AG08395 (cell line): Measurements from ENCODE around the gene COG2.
"Not testable (repeated sequence)": the region's sequence is repeated elsewhere in the genome, so short reads cannot be mapped to it uniquely, and the experiment has no call there.

ENCODE experiments used
- DNase-seq: peaks from one replicate; pipeline ENCODE4 v3.0.0; 2012; ENCODE audit warnings: mixed read lengths, low spot score

COG2 gene

DNA sequence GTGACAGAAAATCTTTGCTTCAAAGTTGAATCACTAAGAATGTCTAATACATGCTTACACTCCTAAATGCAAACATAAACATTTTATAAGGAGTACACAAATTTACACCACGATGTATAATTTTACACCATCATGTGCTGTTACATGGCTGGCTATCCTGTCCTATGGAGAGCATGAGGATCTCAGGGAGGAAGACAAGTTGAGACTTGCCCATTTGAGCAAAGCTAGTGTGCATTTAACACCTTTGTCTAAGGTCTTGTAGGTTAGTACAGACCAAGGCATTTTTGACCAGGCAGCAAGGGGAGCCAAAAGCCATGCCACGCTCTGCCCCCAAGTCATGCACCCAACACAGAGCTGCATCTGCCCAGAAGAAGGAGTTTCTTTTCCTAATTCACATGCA, 14.5 kb upstream of the COG2 start:
- DNase-seq: no peak

DNA sequence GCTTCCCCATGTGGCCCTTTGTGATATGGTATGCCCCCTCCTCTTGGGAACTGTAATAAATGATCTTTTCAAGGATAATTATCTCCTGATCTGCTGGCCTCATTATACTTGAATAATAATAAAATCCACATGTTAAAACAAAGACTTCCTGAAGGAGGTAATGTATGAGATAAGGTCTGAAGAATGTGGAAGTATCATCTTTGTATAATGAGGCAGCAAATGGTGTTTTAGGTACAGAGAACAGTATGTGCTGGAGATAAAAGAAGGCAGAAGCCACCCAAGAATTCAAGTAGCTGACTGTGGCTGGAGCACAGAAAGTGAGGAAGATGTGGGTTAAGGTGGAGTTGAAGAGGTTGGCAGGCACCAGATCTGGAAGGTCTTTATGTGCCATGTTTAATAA, 12.8 kb upstream of the COG2 start:
- DNase-seq: no peak

DNA sequence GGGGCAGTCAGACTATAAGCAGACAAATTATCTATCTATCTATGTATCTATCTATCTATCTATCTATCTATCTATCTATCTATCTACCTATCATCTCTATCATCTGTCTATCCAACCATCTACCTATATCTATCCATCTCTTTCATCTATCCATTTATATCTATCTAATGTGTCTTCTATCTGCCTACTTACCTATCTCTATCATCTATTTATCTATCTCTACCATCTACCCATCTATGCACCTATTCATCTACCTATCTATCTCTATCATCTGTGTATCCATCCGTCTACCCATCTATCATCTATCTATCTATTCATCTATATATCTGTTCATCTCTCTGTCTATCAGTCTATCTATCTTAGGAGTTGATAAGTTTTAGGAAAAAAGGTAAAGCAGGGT, 10.8 kb upstream of the COG2 start:
- no peak for DNase-seq

DNA sequence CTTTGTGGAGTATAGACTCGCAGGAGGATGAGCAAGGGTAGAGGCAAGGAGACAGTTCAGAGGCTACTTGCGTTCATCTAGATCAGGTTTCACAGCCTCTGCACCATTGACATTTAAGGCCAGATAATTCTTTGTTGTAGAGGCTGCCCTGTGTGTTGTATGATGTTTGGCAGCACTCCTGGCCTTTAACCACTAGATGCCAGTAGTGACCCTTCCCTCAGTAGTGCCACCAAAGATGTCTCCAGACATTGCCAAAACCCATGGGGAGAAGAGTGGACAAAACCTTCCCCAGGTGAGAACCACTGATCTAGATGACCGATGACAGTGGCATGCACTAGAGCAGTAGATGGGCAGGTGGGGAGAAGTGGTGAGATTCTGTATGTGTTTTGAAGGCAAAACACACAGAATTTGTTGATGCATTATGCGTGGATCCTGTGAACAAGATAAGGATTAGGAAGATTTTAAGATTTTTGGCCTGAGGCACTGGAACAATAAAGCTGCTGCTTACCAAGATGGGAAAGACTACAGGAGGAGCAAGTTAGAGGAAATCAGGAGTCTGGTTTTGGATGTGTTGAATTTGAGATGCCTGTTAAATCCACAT, 9.9 kb upstream of the COG2 start:
- peak; percentile 25 for DNase-seq

DNA sequence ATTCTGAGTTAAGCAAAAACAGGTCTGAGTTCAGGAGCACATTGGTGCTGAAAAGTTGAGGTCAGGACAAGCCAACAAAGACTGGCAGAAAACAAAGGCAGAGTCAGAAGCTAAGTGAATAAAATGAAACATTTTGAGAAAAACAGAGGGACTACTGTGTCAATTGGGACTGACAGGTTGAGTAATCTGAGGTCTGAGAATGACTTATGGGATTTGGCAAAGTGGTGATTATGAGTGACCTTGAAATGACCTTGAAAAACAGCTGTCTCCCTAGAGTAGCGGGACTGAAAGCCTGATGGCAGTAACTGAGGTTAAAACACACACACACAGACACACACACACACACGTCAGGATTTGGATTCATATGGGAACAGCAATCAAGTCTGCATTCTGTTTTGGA, 8.8 kb upstream of the COG2 start:
- DNase-seq: no peak

DNA sequence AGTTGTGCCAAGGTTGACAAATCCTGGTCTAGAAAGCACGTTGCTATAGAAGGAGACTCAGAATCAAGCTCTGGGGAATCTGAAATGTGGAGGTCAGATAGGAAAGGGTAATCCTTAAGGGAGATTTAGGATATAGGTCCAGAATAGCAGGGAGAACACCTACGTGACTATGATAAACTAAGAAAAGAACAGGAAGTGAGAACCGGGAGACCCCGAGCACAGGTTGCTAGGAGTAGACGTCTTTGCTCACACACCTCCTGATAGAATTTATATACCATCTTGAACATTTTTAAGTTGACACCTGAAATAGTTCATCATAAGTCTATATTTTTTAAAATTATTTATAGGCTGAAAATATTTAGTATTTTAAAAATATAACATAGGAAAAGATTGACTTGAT, 7.9 kb upstream of the COG2 start:
- no peak for DNase-seq

DNA sequence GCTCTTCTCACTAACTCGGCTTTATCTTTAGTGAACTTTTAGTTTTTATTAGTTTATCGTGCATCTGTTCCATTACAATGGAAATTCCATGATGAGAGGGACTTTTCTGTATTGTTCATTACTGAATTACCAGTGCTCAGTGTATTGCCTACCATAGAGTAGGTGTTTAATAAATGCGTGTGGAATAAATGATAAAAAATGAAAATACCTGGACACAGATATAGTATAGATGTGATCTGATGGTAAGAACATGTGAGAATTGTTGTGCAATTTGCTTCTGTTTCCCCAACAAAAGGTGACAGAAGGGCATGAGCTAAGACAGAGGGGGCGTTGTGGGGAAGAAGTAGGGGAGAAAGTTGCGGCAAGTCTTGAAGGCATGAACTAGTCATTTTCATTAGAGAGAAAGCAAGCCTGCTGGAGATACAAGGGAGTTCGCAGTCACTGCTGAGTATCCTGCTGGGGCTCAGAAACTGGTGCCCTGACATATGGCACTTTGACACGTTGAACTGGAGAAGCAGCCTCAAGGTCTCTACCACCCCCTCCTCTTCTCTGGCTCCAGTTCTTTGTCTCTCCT, 5.6 kb upstream of the COG2 start:
- no peak for DNase-seq

DNA sequence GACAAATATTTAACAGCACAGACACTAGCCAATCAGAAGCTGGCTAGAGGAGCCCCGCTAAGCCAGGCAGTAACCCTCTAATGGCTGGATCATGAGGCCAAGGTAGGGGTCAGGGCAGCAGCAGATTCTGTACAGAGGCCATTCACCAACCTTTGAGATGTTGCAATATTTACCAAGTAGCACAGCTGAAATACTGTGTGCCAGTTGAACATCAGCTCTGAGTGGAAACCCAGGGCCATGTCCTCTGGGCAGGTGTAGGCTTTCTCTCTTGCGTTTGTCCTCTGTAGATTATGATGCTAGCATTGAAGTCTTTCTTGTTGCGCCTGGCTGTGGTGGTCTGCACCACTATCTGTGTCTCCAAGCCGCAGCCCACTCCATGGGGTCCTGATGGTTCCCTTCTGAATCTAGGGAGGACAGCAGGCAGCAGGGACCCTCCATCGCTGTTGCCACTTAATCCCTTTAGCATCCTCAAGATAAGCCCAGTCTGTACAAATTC, 2.5 kb upstream of the COG2 start:
- no peak for DNase-seq

DNA sequence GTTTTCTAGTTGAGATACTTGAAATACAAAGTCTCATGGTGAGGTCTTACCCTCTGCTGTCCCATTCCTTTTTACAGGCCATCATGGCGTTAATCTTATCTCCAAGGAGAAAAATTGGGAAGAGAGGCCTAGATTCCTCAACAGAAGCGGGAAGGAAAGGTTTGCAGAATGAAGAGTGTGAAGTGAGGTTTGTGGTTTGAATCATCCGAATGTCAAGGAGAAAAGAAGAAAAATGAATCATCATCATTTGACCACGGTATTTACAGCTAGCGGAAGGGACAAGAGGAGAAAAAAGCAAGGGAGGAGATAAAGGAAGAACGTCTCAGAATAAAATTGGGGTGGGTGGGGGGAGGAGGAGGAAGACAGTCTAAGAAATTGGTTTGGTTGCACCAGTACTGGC, 935 bp upstream of the COG2 start:
- no peak for DNase-seq

DNA sequence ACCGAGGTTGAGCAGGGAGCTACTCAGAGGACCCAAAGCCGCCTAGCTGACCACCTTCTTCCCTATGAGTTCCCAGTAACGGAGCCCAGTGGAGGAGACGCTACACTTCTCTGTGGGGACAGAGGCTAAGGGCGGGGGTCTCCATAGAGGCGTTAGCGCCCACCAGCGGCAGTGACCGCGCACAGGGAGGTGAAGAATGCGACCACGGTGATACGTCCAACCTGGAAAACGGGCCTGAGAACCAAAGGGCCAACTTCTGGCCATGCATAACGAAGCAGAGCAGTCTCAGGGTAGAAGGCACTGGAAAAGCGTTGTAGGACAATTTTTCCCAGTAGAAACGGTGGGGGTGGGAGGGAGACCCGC, 400 bp upstream of the COG2 start:
- no peak for DNase-seq

DNA sequence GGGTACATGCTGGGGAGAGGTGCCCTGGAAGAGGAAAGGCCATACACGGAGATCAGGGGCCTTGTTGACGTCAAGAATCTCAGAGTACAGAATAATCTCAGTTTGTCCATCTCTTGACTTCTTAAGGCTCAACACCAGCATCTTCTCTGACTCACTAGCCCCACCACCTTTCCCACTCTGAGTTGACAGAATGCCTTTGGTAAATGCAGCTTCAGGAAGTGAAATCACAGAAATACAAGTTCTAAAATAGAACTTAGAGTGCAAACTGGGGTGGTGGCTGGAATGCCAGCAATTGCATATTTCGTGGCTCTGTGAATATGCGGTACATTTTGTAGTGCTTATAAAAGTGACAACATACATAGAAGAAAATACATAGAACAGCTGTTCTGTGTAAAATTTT, 1.6 kb downstream of the COG2 start:
- DNase-seq: peak; percentile 4

DNA sequence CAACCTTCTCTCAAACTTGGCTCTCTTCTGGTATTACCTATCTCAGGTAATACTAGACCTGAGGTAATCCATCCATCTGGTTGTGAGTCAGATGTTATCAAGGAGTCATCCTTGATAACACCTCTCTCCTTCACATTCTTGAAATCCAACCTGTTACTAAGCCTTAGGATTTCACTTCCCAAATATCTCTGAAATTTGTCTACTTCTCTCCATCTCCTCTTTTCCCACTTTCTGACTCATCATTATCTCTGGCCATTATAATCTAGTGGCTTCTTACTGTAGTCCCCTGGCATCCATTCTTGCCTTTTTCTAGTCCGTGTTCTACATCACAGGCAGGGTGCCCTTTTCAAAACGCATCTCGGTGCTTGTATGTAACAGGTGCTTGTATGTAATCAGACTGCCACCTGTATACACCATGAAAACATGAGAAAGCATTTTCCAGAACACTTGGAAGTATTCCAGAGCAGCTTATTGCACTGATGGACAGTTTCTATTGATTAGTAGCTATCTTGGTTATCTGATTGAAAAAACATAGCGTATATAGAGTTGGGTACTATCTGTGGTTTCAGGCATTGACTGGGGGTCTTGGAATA, 4.5 kb downstream of the COG2 start:
- no peak for DNase-seq

DNA sequence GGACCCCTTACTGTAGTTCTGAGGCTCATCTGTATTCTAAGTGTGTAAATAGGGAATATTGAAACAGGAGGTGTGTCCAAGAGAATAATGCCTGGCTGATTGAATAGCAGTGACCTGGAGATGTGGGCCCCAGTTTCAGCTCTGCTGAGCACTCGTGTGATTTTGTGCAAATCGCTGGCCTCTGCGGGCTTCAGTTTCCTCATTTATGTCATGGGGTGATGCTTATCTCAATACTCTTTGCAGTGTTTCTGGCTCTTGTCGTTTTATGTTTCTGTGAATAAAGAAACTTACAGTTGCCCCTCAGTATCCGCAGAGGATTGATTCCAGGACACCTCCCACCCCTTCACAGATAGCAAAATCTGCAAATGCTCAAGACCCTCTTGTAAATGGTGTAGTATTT, 5.0 kb downstream of the COG2 start:
- DNase-seq: no peak

DNA sequence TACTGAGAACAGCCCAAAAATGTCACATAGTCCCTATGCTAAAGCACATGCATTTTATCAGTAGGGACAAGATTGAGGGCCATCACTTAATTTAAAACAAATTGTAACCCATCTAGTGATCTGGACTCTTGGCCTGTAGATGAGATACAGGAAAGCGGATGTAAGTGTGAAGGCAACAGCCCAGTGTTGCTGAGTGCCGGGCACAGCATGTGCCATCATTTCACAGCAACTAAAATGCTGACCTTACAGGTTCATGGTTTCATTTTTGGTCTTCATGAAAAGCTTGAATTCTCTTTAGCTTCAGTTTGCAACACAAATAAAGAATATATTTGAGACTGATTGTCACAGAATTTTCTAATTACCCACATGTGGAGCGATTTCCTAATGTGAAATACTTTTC, 5.8 kb downstream of the COG2 start:
- DNase-seq: no peak

DNA sequence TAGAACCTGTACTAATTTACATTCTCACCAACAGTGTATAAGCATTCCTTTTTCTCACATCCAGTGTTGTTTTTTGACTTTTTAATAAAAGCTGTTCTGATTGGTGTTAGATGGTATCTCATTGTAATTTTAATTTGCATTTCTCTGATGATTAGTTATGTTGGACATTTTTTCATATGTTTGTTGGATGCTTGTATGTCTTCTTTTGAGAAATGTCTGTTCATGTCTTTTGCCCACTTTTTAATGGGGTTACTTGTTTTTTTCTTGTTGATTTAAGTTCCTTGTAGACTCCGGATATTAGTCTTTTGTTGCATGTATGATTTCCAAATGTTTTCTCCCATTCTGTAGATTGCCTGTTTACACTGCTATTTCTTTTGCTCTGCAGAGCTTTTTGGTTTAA, 8.0 kb downstream of the COG2 start:
- DNase-seq: no peak

DNA sequence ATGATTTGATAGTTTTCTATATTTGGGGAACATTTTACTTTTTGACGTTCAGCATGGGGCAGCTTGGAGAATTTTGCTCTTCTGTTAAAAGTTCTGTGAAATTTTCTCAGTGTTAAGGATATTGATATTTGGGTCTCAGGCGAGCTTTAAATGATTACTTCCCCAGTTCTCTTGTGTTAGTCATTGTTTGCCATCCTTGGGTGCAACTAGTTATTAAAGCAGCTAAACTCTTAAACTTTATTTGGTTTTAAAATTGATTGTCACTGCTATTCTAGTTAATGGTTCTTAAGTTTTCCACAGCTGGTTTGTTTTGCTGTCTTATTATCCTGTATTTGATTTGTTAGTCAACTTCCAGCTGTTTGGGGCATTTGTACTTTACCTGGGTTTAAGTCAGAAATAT, 9.0 kb downstream of the COG2 start:
- DNase-seq: no peak

DNA sequence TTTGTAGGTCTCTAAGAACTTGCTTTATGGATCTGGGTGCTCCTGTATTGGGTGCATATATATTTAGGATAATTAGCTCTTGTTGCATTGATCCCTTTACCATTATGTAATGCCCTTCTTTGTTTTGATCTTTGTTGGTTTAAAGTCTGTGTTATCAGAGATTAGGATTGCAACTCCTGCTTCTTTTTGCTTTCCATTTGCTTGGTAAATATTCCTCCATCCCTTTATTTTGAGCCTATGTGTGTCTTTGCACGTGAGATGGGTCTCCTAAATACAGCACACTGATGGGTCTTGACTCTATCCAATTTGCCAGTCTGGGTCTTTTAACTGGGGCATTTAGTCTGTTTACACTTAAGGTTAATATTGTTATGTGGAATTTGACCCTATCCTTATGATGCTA, 14.4 kb downstream of the COG2 start:
- DNase-seq: not testable (repeated sequence)

DNA sequence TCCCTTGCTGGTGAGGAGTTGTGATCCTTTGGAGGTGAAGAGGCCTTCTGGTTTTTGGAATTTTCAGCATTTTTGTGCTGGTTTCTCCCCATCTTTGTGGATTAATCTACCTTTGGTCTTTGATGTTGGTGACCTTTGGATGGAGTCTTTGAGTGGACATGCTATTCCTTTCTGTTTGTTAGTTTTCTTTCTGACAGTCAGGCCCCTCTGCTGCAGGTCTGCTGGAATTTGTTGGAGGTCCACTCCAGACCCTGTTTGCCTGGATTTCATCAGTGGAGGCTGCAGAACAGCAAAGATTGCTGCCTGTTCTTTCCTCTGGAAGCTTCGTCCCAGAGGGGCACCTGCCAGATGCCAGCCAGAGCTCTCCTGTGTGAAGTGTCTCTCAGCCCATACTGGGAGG, 15.8 kb downstream of the COG2 start:
- not testable (repeated sequence) for DNase-seq

DNA sequence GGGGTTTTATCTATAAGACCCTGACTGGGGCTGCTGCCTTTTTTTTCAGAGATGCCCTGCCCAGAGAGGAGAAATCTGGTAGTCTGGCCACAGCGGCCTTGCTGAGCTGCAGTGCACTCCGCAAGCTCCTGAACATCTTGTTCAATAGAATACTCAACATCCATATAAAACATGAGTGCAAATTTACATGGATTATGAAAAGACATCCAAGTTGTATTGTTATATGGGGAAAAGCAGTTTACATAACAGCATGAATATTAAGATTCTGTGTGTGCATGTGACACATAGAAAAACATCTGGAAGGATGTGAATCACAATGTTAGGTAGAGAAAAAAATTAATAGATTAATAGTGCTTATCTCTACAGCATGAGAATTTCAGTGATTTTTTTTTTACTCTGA, 16.4 kb downstream of the COG2 start:
- DNase-seq: no peak

DNA sequence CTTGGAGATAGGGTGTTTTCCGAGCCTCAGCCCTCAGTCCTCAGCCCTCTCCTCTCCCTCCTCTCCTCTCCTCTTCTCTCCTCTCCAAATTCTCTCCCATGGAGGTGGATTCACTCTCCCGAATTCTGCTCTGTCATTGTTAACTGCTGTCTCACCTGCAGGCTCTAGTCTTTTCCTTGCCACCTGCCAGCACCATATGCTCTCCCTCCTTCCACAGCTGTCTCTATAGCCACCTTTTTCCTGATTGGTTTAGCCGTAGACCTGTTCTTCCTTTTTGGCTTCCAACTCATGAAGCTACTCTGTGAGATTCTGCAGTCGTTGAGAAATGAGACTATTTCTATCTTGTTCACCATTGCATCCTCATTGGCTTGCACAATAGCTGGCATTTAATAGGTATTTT, 19.7 kb downstream of the COG2 start:
- no peak for DNase-seq

DNA sequence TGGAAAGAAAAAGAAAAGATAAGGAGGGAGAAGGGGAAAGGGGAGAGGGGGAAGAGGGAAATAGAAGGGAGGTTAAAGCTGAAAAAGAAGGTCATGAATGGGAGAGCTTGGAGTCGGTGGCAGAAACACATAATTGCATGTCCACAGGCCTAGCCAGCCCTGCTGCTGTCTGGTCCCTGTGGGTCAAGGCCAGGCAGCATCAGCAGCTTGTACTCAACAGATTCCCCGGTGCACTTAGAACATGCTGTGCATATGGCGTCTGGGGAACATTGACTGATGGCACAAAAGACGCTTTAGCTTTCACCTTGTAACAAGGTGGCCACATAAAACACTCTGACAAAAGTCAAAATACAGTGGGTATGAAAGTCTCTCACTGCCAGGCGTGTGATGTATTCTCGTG, 25.9 kb downstream of the COG2 start:
- no peak for DNase-seq

DNA sequence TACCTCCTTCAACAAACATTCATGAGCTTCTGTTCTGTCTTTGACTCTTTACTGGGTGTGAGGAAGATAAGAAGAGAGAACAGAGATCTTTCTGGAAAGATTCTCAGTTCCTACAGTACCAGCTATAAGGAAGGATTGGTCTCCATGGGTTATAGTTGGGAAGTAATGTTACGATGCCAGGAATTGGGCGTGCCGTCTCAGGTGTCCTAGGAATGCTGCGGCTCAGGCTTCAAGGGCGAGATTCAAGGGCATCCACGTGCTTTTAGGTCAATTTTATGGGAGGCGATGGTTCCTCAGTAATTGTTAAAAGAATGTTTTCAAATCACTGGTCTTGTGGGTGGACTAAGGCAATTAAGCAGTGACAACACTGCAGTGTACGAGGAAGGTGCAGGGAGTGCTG, 27.3 kb downstream of the COG2 start:
- no peak for DNase-seq

DNA sequence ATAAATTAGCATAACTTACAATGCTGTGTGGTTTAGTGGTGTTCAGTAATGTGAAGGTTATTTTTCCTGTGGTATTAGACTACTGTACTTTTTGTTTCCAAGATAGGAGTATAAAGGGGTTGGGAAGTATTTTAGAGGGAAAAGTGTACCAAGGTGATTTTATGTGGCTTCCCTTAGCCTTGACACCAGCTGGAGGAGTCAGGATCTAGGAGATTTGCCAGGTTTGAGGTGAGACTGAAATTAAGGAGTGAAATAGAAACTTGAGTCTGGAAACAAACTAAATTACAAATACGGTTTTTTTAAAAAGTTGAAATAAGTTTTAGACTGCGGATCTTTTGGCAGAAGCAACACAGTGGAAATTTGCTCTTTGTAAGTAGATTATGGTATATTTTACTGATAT, 32.3 kb downstream of the COG2 start:
- no peak for DNase-seq

DNA sequence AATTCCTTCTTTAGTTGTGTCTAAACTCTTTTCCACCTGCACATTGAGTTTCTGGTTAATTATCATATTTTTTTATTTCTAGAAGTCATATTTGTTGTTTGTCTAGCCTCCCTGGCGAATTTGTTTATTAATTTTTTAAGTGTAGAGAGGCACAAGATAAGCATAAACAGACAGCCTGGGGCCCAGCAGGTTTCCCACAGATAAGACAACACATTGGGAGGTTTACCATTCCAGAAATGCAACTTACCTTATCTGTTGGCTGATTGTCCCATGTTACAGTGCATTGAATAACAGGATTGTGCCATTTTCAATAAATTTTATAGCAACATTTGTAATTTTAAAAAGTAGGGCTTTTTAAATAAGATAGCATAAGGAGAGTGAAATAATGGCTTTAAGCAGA, 34.9 kb downstream of the COG2 start:
- no peak for DNase-seq
